Measurements from ENCODE around the gene GPR153.

GPR153 gene

DNA sequence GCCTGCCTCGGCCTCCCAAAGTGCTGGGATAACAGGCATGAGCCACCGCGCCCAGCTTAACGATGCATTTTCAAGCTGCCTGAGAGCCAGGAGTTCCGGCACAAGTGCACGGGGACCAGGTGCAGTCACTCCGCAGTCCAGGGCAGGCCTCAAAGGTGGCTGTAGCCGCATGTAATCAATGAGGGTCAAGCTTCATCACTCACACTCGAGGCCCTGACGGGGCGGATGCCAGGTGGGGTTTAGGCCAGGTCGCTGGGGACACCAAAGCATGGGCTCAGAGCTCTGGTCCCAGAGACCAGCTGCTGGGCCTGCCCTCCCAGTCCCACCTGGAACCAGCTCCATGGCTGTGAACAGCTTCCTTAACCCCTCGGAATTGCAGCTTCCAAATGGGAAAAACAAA, 26.1 kb upstream of the GPR153 start:
- no peak for DNase-seq (ENCODE audit: low read depth)

GRCh38 chr1:6286266-6286665, 25.4 kb upstream of the GPR153 start:
- no peak for DNase-seq (ENCODE audit: low read depth)

- no peak for DNase-seq (ENCODE audit: low read depth)
Observed at GRCh38 chr1:6285336-6285735, 24.4 kb upstream of the GPR153 start.

DNA sequence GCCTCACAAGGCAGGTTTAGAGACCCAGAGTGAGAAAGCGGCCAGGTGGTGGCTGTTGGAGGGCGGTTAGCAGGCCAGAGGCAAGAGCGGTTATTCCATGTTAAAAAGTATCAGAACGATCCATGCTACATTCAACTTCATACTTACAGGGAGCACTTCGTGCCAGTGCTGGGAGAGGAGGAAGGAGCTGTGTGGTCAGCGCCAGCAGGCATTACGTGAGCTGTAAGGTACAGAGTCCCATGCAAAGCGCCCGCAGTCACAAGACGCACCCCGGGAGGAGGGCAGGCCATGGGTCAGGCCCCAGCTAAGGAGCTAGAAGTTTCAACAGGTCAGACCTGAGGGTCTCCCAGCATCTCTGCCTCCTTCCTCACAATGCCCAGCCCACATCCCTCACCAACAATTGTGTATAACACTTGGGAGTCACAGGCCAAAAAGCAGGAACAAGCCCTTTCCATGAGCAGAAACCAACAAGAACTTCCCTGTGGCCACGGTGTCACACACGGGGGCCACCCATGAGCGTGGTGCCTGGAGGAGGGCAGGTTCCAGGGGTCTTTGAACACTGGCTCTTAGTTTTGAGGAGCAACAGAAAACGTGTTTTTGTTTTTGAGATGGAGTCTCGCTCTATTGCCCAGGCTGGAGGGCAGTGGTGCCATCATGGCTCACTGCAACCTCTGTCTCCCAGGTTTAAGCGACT, 21.8 kb upstream of the GPR153 start:
- no peak for DNase-seq (ENCODE audit: low read depth)

- no peak for DNase-seq (ENCODE audit: low read depth)
Observed at GRCh38 chr1:6281511-6282402, 20.9 kb upstream of the GPR153 start.

DNA sequence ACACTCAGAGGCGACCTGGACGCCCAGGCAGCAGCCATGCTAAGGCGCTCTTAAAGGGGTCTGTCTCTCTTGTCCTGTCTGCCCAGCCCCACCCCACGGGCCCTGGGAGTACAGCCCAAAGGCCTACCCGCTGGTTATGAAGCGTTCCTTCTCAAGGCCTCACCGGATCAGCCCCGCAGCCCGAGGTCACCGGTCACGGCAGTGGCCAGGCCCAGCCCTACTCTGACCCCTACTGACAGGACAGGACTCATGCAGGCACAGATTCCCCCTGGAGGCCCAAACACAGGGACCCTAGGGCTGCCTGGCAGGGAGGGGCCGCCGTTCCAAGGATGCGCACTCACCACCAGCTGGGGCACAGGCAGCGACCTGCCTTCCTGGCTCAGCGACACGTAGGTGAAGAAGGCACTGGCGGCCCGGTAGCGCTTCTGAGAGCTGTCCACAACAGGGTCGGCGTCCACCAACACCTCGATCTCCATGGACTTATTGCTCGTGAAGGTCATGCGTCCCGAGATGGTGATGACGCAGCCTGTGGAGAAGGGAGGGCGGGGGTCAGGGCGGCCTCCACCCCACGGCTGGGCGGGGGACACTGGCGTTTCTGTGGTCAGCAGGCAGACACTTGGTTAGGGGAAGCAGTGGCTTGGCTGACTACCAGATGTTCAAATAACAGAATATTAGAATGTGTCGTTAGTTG, 20.0 kb upstream of the GPR153 start:
- DNase-seq (ENCODE audit: low read depth), result no peak

DNA sequence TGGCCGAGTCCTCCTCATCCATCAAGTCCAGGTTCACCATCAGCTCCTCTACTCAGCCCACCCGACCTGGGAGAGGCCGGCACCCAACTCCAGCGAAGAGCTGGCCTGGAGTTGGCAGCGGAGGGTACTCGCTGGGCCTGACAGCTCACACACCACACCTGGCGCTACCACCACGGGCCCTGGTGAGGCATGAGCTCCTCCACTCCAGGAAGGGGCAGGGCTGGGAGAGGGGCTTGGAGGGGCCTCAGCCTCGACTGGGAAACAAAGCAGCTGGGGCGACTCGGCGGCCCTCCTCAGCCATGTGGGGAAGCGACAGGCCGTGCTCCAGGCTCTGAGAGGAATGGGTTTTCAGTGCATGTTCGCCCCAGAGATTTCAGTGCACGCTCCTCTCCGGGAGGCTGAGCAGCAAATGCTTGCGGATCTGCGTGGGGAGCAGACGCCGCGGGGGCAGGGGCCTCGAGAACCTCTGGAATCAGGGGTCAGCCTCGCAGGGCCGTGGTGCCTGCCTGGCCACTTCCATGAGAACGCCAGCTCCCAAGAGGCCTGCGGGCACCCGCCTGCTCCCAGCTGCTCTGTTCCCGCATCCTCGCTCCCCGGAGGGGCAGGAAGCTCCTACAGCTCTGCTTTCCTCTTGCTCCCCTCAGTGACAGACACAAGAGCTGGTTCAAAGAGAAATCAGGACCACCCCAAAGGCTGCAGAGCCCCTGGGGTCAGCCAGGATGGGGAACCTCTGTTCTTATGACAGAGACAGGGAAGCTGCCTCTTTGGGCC, 18.9 kb upstream of the GPR153 start:
- DNase-seq (ENCODE audit: low read depth), result no peak

GRCh38 chr1:6279066-6279465, 18.2 kb upstream of the GPR153 start:
- DNase-seq (ENCODE audit: low read depth), result no peak

- no peak for DNase-seq (ENCODE audit: low read depth)
Observed at GRCh38 chr1:6278263-6278662, 17.4 kb upstream of the GPR153 start.

- no peak for DNase-seq (ENCODE audit: low read depth)
Observed at GRCh38 chr1:6276811-6277555, 16.1 kb upstream of the GPR153 start.

GRCh38 chr1:6275826-6276782, 15.2 kb upstream of the GPR153 start:
- no peak for DNase-seq (ENCODE audit: low read depth)

DNA sequence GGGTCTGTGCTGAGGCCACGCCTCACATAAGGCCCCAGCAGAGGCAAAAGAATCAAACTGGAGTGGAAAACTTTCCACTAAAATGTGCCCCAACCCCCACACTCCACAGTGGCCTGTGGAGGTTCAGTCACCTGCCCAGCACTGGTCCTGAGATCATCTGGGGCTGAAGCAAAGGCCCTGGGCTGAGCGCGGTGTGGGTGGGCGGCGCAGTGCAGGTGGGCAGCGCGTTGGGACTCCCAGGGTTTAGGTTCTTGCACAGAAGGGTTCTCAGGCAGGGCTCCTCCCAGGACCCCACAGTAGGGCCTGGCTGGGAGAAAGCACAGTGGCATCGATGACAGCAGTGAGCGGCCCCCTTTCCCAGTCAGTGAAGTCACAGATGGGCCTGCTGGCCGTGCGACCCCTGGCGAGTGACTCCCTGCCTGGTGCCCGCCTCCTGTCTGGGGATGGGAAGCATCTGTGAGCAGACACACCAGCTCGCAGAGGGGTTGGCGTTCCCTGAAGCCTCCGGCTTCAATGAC, 13.8 kb upstream of the GPR153 start:
- DNase-seq (ENCODE audit: low read depth), result no peak

DNA sequence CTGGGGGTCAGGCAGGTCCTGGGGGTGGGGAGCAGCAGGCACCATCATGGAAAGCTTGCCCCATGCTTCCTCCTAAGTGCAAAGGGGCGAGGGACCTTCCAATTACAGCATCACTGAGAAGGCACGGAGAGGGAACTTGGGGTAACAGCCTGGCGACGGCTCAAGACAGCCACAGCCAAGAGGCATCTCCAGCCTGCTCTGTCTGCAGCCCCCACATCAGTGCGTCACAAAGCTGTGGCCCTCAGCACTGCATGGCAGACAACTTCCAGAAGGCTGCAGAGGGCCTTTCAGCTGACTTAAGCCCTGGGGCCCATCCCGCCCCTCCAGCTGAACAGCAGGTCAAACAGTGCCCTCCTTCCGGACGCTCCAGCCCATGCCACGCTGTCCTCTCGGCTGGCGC, 13.2 kb upstream of the GPR153 start:
- no peak for DNase-seq (ENCODE audit: low read depth)

GRCh38 chr1:6273380-6273891, 12.5 kb upstream of the GPR153 start:
- no peak for DNase-seq (ENCODE audit: low read depth)

DNA sequence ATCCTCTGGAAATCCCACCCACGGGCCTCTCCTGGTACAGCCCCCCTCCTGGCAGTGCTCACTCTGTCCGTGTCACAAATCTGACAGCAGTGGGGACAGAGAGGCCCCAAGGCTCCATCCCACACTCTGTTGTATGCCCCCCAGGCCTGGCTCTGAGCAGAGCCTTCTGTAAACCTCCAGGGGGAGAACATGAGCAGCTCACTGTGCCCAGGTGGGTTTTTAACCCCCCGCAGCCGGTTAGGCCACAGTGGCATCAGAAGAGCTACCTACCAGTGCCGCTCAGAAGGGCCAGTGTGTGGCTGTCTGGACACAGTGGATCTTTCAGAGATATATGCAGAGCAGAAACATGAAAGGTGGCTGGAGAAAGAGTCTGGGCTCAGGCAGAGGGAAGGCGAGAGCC, 12.0 kb upstream of the GPR153 start:
- no peak for DNase-seq (ENCODE audit: low read depth)

GRCh38 chr1:6272452-6272851, 11.6 kb upstream of the GPR153 start:
- no peak for DNase-seq (ENCODE audit: low read depth)

- DNase-seq (ENCODE audit: low read depth), result no peak
Observed at GRCh38 chr1:6271554-6271953, 10.7 kb upstream of the GPR153 start.

DNA sequence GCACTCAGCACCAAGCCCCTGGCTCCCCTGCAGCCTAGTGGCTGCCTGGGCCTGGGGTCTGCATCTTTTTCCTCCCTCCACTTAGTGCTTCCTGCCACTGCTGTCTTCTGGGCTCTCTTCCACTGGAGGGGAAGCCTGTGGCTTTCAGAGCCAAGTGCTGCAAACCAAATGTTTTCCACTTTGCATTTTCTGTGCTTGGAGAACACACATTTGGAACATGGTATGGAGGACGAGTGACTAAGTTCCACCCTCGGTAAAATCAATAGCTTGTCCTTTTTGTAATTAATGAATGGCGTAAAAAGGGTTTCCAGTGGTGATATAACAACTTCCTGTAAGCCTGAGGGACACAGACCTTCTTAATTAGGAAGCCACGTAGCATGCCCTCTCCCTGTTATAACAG, 10.1 kb upstream of the GPR153 start:
- DNase-seq (ENCODE audit: low read depth), result no peak

GRCh38 chr1:6270401-6270800, 9.5 kb upstream of the GPR153 start:
- DNase-seq (ENCODE audit: low read depth), result no peak
